Iris pigment epithelial cell (primary cell): ENCODE data around the gene OR51F2.
"Not testable (repeated sequence)": the region's sequence is repeated elsewhere in the genome, so short reads cannot be mapped to it uniquely, and the experiment has no call there.

Experiments used
- DNase-seq: peaks from one replicate; pipeline ENCODE4 v3.0.0-alpha.2; 2011; ENCODE audit warnings: low read depth

The OR51F2 gene, protein sequence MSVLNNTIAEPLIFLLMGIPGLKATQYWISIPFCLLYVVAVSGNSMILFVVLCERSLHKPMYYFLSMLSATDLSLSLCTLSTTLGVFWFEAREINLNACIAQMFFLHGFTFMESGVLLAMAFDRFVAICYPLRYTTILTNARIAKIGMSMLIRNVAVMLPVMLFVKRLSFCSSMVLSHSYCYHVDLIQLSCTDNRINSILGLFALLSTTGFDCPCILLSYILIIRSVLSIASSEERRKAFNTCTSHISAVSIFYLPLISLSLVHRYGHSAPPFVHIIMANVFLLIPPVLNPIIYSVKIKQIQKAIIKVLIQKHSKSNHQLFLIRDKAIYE

GRCh38 chr11:4821021-4821420, at the start of gene OR51F2:
Gene OR51F2, plus strand, starts transcription at chr11:4821321. Its CDS starts 101 bp downstream, at chr11:4821422.
- no peak for DNase-seq

DNA sequence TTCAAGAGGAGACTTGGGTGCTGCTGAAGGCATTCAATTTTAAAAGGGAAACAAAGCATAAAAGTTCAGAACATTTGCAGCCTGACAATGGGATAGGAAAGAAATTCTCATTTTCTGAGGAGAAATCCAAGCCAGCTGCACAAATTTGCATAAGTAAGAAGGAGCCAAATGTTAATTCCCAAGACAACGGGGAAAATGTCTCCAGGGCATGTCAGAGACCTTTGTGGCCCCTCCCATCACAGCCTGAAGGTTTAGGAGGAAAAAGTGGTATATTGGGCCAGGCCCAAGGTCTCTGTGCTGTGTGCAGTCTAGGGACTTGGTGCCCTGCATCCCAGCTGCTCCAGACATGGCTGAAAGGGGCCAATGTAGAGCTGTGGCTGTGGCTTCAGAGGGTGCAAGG, 38.7 kb upstream of the OR51F2 start:
- no peak for DNase-seq

- DNase-seq, result no peak
Observed at GRCh38 chr11:4797206-4797605, 23.9 kb upstream of the OR51F2 start.

DNA sequence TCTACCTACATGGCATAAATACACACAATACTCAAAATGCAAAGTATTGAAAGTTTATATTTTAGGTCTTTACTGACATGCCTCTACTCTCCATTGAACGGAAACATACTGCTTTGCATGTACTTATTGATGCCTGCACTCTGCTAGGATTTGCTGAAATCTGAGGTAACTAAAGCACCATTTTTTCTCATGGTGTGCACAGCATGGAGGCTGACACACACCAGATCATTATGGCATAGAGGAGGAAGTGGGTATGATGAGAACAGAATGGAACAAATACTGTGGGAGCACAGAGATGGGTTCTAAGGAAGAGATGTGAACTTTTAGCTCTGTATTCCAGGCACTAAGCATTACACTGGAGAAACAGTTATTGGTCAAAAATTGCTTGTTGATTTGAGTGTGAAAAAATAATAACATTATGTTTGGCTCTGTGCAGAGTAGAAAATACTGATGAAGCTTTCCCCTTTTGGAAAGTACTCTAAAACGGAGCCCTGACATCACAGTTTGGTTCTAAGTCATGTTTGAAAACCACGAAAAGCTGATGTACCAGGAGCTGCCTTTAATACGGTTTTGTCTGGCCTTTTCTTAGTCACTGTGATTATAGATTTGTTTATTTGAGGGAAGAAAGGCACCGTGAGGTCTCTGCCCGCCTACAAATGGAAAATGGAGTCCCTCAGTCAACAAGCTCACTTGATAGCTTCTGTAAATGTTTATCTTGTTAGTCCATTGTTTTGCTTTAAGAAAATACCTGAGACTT, 22.5 kb upstream of the OR51F2 start:
- no peak for DNase-seq

- DNase-seq, result not testable (repeated sequence)
Observed at GRCh38 chr11:4801316-4801715, 19.8 kb upstream of the OR51F2 start.

- DNase-seq, result no peak
Observed at GRCh38 chr11:4804280-4804679, 16.8 kb upstream of the OR51F2 start, which contains the start of gene OR52R1. Gene OR52R1, minus strand, starts transcription at chr11:4804380. Its CDS starts 0 bp downstream, at chr11:4804380.

DNA sequence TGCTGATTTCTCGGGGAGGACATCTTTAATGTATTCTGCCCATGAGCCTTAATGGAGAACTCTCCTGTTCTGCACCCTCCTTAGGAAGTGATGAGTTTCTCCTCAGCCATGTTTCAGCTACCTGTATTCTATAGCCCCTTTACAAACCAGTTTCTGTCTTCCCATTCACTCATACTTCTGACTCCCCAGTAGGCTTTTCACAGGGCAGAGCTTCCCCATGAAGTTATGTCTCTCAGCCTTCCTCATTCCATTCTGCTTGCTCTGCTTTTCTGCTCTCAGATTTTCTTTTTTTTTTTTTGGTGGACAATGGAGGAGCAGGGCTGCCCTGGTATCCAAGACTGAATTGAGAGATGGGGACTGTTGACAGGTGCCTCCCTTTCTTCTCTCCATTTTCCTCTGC, 12.6 kb upstream of the OR51F2 start:
- DNase-seq, result no peak

GRCh38 chr11:4809246-4809645, 11.9 kb upstream of the OR51F2 start:
- DNase-seq, result no peak

DNA sequence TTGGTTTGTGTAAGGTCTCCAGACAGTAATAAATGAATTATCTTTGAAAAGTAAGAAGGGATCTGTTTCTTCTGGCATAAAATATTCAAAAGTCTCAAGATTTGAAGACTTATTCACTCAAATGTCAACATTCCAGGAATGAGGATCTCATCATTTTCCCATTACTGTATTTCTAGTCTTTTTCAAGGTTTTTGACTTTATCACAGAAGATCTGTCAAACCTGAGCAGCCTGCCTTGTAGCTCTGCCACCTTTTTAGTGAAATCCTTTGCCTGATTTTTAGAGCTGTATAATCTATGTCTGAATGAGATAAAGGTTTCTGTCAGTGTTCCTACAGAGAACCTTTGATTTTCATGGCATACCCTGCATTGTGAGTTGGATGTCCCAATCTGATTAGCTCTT, 4.0 kb downstream of the OR51F2 start:
- DNase-seq, result no peak

GRCh38 chr11:4826425-4826824, 5.3 kb downstream of the OR51F2 start:
- DNase-seq, result peak; percentile 6

DNA sequence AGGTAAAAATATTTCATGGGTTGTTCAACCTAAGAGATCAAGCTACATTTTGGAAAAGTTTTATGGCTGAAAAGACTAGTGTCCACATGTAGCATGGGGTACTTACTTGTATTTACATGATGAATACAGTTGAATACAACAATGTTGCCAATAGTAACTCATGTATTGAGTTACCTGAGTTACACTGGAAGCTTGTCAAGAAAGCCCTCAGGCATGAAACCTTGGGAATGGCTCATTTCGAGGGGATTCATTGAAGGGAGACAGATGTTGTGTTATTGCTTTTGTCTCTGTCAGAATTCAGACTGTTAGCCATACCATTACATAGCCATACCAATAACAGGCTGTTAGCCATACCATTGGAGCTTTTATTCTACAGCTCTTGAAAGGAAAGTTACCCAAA, 9.2 kb downstream of the OR51F2 start:
- no peak for DNase-seq

DNA sequence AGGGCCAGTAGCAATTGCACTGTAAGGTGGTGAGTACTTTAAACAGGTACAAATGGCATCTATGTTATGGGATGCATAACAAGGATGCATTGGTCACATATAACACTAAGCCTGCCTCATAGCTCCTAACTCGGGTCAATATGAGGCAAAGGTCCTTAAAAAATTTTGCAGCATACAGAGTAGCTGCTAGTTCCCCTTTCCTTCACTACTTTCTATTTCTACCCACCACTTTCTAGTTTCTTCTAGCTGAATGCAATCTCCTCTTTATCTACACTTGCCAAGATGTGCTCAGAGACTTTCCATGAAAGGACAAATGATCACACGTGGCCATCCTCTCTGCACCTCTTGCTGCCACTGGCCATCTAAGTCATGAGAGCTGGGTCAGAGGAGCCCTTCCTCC, 9.8 kb downstream of the OR51F2 start:
- no peak for DNase-seq

- no peak for DNase-seq
Observed at GRCh38 chr11:4839851-4840549, 18.9 kb downstream of the OR51F2 start.

- DNase-seq, result no peak
Observed at GRCh38 chr11:4848908-4849532, 27.9 kb downstream of the OR51F2 start, which contains the start of gene OR51S1. Gene OR51S1, minus strand, starts transcription at chr11:4849208. Its CDS starts 0 bp downstream, at chr11:4849208.

DNA sequence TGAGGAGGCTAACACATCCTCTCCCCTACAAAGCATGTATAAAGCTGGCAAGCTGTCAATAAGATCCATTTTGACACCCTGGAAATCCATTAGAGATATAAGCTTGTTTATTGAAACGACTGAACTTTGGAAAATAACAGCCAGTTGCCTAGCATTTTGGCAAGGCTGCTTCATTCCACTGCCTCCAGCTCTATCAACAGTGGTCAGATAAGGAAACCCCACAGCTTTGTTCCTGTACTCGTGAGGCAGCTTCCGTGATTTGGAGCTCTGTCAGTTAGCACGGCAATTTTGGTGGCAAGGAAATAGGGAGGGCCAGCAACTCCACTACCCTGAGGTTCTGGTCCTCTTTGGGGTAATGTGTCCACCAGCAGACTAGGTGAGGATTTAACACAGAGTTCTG, 29.9 kb downstream of the OR51F2 start:
- peak; percentile 44 for DNase-seq

- not testable (repeated sequence) for DNase-seq
Observed at GRCh38 chr11:4854286-4854685, 33.2 kb downstream of the OR51F2 start.

DNA sequence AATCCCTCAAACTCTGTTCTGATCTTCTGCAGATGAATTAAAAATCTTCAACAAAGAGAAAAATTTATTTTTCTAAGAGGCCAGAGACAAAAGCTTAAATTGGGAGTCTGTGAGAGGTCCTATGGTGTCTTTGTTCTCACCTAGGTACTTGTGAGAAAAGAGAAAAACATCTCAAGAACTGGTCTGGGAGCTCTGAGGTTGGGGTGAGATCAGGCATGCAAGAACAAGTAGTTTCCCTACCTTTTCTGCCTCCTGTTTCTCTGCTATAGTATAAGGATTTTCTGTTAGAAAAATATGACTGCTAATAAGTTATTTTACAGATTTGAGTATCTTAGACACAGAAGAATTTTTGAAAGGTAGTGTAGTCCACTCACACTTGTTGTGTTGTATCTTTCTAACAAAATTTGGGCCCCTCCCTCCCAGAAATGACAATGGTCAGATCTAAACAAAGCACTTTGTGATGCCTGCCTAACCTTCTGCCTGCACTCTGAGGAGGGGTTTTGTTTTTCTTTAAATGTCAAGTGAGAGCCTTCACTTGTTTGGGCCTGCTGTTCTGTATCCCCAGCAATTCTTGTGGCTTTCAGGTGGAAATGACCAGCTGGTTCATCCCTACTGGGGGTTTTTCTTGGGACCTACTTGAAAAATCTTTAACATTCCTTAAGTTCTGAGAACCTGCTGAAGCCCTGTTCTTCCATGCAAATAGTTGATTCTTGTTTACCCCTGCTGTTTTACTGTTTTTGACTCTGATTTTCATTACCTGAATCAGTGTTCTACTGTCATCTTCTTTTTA, 41.5 kb downstream of the OR51F2 start:
- no peak for DNase-seq

GRCh38 chr11:4863876-4864275, 42.8 kb downstream of the OR51F2 start:
- DNase-seq, result no peak

GRCh38 chr11:4865855-4866254, 44.7 kb downstream of the OR51F2 start:
- DNase-seq, result no peak
